Activated CD4-positive, alpha-beta T cell treated with anti-CD3 and anti-CD28 coated beads, Interleukin-2, amount 50 U/mL, for 16 hours (primary cell): ENCODE measurements around the gene SH3RF3.

Experiments
- DNase-seq: peaks from one replicate; pipeline ENCODE4 v3.0.0-alpha.2; 2020

Gene SH3RF3

DNA sequence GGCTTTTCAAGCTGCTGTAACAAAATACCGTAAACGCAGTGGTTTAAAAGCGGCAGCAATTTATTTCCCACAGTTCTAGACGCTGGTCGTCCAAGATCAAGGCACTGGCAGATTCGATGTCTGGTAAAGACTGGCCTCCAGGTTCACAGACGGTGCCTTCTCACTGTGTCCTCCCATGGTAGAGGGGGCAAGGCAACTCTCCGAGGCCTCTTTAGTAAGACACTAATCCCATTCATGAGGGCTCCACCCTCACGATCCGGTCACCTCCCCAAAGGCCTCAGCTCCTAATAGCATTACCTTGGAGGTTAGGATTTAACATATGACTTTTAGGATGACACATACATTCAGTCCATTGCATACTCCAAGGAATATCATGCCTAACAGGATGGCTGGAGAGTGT is 117.2 kb downstream of the SH3RF3 start:
- no peak for DNase-seq

DNA sequence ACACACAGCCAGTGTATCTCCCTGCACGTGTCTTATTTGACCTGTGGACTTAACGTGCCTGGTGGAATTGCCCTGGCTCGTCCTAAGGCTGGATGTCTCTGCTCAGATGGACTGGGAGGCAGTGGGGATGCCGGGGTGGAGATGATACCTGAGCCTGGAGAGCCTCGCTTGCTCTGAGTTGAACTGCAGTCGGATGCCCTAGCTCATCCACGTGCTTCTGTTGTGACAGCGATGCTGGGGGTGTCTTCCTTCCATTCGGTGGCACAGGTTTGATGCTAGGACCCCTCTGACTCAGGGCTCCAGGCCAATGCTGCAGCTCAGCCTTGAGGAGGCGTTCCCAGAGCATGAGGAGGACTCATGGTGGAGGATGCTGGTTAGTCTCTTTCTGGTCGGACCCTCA is 117.6 kb downstream of the SH3RF3 start:
- DNase-seq: no peak

DNA sequence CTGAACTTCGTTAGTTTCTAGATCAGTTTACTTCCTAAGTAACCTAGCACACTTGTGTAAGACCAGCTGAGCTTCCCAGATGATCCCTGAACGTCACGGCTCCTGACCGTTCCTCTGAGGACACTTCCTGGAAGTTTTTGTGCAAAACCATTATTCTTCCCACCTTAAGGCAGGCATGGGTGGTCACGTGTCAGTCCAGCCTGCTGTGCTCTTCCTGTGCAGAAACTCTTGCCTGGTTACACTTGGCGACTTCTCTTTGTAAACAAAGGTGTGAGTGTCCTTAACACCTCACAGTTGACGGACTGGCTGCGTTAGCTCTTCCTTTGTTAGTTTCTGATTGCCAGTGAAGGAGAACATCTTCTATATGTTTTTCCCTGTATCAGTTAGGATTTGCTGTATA is 118.3 kb downstream of the SH3RF3 start:
- DNase-seq: no peak

DNA sequence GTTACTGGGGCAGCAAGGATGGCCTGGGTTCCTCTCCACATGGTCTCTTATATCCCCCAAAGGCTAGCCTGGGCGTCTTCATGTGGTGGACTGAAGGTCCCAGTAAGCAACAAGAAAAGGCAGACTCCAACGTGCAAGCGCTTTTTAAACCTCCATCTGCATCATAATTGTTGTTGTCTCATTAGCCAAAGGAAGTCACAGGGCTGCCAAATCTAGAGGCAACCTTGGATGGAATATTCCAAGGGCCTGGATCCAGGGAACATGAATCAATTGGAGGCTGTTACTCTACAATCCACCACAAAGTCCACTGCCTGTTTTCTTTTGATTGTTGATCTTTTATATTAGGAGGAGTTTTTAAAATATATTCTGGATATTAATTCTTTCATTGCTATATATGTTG is 118.8 kb downstream of the SH3RF3 start:
- no peak for DNase-seq

DNA sequence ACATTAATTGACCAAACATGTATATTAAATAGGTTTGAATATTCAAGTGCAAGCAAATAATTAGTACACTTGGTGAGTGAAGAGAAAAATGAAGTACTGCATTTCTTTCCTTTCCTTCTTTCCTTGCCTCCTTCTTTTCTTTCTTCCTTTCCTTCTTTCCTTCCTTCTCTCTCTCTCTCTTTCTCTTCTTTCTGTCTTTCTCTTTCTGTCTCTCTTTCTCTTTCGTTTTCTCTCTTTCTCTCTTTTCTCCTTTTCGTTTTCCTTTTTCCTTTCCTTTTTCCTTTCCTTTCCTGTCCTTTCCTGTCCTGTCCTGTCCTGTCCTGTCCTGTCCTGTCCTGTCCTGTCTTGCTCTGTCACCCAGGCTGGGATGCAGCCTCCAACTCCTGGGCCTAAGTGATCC is 119.6 kb downstream of the SH3RF3 start:
- no peak for DNase-seq

DNA sequence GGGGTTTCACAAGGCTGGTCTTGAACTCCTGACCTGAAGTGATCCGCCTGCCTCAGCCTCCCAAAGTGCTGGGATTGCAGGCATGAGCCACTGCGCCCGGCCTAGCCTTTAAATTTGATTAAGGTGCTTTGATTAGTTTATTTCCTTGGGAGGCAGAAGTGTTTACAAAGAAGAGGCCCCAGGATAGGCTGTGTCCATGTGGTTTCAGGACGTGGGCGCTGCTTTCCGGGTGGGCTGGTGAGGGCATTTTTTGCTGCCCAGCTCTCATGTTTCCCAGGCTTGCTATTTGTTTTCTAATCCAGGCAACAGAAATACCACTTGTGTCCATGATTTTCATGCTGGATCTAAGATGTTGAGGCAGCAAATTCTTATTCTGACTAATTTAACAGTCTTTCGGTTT is 124.2 kb downstream of the SH3RF3 start:
- DNase-seq: no peak

DNA sequence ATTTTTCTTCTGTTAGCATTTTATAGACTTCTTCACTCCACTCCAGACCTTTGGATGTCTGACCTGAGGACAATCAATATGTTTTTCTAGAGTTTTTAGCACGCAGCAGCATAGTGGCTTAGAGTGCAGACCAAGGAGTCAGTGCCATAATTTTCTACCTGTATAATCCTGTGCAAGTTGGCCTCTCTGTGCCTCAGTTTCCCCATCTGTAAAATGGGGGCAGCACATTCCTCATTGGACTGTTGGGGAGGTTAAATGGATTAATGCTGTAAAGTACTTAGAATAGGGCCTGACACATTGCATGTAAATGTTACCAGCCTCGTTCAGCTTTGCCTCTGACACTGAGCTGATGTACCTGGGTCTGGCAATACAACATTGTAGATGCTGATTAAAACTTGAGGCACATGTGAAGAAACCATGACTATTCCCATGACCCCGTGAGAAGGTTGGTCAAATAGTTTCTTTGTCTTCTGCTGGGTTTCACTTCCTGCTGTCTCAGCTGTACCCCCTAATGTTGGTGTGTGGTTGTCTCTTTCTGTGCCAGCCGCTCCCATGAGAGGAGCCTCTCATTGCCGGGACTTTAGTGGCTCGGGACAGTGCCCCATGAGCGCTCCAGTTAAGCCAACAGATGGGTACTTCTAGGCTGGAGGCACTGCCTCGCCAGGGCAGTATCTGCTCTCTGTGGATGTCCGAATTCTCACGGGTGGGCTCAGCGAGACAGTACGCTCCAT is 125.3 kb downstream of the SH3RF3 start:
- no peak for DNase-seq

DNA sequence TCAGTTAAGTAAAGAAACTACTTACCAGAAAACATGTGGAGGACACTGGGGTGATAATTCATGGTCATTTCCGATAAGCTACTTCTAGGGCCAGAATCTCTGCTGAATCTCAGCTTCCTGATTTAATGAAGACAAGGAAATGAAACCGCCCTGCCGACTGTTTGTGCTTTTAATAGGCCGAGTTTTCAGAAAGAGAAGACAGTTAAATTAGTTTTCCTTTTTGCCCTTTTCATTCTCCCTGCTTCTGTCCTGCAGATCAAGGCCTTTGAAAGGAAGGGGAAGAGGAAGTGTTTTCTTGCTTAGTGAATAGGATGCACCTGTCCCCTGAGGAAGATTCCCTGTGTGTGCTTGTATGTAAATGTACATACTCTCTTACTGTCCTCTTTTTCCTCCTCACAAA is 126.6 kb downstream of the SH3RF3 start:
- no peak for DNase-seq

DNA sequence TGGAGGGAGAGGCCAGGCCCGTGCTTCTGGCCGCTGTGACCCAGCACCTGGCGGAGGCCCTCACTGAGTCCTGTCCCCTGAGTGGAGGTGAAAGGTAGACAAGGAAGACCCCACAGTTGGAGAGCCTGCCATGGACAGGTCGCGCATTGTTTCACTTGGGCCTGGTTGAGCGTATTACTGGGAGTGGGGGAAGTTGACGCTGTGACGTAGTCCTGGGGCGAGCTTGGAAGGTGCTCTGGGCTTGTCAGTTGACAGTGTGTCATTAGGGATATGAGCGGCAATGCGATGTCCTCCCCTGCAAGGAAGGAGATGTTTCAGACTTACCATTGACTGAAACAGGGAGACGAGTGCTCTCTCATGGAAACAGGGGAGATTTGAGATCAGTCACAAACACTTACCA is 127.1 kb downstream of the SH3RF3 start:
- DNase-seq: no peak

DNA sequence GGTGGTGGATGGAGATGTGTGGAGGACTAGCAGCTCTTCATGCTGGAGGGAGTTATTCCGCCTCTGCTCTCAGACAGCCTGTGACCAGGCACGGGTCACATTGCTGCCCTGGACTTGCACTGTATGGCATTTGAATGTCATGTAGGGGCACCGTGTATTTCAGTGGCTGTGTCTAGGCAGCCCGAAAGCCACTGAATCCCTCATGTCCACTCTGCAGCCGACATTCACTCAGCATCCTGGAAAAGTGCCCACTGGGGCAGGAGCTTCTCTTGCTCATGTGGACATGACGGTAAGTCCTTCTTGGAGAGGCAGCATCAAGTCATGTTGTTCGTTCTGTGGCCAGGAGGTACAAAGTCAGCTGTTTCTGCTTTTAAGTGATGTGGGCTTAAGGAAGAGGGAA is 127.9 kb downstream of the SH3RF3 start:
- no peak for DNase-seq

DNA sequence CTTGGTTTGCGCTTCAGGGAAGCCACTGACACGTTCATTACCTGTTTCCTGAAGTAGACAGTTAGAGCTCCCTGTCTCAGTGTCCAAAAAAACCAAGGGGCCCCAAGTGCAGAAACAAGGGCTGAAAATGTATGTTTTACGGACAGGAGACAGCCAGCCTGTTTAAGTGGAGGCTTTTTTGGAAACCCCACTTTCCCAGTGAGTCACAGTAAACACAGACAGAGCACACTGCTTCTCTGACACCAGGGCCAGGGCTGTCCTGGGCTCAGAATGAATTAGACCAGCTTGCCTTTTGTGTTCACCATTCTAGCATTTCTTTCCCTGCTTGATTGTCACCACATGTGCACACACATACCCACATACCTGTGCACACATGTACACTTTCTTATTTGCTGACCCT is 128.6 kb downstream of the SH3RF3 start:
- no peak for DNase-seq

DNA sequence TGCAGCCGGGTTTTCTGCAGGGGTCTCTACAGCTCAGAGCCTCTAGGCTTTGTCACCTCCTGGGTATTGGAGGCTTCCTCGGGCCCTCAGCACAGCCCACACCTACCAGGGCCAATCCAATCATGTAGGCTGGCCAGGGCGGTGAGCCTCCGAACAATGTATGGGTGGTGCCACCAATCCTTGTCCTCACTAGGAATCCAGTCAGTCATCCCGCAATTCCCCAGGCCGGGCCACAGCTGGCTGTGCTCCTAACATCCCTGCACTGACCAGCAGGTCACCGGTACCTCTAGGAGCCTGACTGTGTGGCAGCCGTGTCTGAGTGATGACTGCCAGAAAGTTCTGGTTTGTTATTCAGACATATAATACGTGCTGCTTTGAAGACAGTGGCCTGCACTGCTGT is 129.4 kb downstream of the SH3RF3 start:
- no peak for DNase-seq

DNA sequence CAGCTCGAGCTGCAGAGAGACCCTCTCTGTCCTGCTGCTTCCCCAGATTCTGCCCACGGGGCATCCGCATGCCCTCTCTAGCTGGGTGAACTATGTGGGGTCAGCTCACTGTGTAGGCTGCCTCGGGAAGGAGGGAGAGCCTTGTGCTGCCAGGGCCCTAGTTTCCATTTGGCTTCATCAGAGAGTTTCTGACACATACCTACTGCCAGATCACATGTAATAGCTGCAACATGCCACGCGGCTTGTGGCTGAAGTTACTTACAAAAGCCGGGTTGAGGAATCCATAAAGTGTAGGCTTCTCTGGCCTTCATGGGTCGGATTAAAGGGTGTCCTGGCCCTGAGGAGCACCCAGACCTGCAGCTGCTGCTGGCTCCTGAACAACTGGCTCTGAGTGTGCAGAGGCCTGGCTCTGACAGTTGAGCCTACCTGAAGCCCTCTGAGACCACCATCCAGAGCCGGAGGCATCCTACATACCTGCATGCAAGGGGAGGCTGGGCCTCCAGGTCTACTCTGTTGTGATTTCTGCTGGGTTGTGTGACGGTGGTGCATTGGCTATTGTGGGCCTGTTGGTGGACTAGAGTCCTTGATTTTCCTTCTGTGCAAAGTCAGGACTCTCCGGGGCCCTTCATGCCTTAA is 130.0 kb downstream of the SH3RF3 start:
- no peak for DNase-seq

DNA sequence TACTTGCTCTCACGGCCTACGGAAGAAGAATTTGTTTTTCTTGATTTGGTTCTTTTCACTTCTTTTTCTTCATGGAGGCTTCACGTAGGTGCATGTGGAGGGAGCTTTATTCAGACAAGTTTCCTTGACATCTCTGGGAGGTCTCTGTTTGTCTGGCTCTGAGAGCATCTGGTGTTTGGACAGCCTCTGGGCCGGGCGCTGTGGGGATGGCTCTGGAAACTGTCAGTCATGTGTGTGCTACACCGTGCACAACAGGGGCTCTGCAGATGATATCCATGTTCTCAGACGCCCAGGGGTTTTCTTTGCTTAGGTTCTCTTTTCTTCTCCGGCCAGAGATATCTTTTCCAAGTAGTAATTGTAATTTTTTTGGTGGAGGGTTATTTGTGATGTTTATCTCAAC is 130.7 kb downstream of the SH3RF3 start:
- DNase-seq: no peak

DNA sequence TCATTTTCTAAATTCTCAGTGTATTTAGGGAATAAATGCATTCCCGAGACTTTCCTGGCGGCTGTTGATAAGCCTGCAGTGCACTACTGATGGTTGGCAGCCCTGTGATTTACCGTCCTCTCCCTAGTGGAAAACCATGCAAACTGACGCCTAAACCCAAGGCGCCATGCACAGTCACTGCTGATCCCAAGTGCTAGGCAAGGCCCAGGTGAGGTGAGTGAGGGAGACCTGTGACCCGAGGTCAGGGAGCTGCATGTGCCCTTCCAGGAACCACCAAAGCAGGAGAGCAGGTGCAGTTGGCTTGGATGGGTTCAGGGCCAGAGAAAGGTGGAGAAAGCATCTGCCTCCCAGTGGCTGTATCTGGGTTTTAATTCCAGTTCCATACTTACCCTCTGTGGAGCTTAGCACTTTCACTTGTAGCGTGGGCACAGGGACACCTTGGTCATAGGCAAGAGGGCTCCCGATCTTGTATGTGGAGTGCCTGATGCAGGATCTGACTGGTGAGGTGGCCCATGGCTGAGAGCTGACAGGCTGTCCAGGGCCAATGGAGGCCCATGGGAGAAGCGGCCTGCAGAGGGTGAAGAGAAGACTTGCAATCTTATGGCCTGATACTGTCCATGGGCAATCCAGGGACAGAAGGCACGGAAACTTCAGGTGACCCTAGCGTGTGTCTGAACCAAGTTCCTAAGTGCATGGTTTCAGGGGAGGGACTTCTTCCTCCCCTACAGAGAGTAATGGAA is 131.3 kb downstream of the SH3RF3 start:
- DNase-seq: no peak

DNA sequence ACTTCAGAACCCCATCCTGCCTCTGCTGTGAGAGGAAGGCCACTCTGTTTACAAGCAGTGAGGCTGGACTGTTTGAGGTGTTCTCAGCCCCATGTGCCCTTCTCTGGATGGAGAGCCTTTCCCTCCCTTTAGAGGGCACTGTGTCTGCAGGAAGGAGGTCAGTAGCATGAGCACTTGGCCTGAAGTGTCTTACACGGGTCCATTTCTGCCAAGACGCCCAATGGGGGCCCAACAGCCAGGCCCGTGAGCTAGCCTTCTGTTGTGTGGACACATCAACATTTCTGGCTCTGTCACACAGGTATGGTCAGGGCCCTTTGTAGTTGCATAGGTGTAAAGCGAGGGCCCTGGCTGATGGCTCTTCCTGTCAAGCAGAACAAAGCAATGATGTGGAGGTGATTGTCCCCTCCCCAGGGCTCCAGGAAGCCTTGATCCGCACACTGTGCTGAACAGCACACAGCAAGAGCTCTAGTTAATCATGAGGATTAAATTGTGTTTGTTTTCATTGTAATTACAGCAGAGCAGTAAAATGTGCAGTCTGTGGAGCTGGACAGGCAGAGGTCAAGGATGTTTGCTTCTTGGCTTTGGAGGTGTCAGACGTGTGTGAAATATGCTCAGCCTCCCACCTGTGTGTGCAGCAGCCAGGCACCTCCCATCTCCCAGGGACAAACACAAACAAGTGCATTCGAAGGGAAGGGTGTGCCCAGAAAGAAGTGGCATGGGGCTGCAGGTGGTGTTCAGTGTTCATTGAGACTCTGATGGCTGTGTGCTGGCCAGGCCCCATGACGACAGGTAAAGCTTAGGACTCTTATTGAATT is 132.1 kb downstream of the SH3RF3 start:
- DNase-seq: no peak

DNA sequence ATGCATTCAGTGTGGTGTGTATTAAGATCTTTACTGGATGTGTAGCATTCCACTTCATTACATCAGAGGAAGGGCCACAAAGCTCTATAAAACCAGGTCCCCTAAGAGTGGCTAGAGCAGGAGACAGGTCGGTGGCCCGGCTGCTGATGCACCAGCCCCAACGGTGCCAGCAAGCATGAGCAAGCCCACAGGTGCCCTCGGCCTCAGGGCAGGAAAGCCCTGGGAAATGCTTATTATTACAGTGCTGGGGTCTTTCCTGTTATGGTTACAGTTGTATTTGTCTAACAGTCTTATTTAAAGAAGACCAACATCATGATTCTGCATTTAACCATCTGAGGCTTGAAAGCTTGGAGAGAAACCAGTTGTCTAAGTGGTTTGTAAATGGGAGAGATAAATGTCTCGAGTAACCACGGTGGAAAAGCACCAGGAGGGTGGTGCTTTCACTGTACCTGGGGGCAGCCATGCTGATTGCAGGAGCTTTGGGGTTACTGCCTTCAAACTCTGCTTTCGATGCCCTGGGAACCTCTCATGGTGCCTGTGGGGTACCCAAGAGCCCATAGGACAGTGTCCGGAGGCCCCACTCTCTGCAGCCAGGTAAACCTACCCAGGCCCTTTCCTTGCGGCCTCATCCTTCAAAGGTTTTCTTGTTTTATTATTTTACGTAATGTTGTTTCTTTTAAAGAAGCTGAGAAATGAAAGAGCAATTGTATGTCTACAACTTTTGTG is 133.1 kb downstream of the SH3RF3 start:
- no peak for DNase-seq

DNA sequence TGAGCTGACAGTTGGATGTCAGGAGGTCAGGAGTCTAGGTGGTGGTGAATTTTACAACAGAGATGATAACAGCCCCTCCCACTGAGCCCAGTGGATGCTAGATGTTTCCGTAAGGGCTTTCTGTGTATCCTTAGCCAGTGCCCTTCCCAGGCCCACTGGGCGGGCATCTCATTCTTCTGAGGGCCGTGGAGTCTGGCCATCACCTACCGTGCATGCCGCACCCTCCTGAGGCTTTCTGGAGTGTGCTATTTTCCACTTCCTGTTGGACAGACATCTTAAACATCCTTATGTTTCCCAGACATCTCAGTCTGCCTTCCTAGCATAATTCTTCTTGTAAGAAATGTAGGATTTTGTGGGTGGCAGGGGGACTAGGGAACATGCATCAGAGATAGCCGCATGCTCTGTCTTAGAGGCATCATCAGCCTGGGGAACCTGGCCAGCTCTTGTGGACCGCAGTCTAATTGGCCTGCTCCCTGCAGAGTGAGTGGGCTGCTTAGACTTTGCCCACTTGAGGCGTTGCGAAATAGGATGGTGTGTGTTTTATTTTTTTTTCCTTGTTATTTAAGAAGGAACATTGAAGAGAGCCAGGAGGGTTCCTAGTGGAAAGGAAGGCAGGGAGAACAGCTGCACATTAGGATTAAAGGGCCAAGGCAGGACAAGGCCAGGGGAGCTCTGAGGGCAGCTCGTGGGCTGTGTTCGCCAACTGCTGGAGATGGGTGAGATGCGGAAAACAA is 135.8 kb downstream of the SH3RF3 start:
- no peak for DNase-seq

DNA sequence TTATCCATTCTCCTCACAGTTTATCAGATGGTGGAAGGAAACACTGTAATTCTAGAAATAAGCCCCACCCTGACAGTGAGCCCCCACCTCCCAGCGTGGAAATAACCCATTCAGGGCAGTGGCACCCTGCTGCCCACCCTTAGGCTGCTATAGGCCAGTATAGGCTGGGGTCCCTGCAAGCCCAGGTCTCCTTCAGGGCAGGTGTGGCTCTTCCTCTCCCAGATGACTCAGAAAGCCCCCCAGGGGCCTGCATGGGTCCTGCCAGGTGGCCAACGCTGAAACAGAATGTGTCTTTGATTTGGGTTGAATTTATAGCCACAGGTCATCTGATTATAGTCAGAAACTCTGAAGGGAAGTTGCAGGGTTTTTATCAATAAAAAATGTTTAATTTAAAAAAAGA is 136.4 kb downstream of the SH3RF3 start:
- DNase-seq: no peak

DNA sequence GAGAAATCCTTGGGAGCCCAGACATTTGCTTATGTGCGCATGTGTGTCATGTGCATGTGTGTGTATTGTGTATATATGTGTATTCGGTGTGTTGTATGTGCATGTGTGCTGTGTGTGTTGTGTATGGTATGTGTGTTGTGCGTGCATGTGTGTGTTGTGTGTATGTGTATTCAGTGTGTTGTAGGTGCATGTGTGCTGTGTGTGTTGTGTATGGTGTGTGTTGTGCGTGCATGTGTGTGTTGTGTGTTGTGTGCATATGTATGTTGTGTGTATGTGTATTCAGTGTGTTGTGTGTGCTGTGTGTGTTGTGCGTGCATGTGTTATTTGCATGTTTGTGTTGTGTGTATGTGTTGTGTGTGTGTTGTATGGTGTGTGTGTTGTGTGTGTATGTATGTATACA is 136.9 kb downstream of the SH3RF3 start:
- no peak for DNase-seq

DNA sequence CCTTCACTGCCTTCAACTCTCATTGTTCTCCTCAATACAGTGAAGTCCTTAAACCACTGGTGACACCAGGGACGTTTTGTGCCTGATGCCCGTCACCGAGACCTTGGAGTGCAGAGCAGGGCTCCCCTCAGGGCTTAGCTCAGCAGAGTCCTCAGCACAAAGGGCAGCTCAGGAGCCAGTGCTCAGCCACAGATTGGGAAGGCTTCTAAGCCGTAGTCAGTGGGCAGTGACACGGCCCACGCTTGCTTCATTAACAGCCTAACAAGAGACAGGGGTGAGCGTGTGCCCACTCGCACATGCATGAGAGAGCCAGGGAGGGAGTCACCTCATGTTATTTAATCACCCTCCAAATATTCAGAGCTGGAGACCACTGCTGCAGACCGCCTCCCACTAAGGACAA is 137.5 kb downstream of the SH3RF3 start:
- DNase-seq: no peak
